HEK293 (cell line): ENCODE data around the gene VAMP8.

ENCODE experiments used
- CTCF ChIA-PET: fragments of 350-600 bp; formaldehyde crosslinking; extraction: SDS; loops from one replicate; lab custom pipeline; 2021; ENCODE audit warnings: antibody characterized with exemption; lab: Yijun Ruan, JAX
- POLR2A ChIA-PET: fragments of 300-600 bp; formaldehyde crosslinking; extraction: SDS; loops from one replicate; lab custom pipeline; 2020; ENCODE audit warnings: antibody characterized with exemption, inconsistent platforms; lab: Yijun Ruan, JAX
- H3K27ac ChIP-seq: fragments of 200-500 bp; sonication (Bioruptor generic); 2 replicates; pipeline ENCODE4 v1.5.1; 2014; ENCODE audit warnings: low read depth, low read length, control low read depth, inconsistent platforms; ENCODE audit errors: extremely low read depth
- H3K36me3 ChIP-seq, 2 experiments: fragments of 200-500 bp in 1 of 2; sonication (Bioruptor generic) in 1 of 2; 1 replicate in 1 of 2; 2 replicates in 1 of 2; pipeline ENCODE4 v1.5.1; 2014 to 2017; ENCODE audit warnings: inconsistent platforms in 2 of 2, low read length in 2 of 2; ENCODE audit not compliant: control insufficient read depth in 2 of 2, insufficient read depth in 1 of 2
- H3K4me1 ChIP-seq: fragments of 200-500 bp; sonication (Bioruptor generic); 2 replicates; pipeline ENCODE4 v1.5.1; 2014; ENCODE audit warnings: mild to moderate bottlenecking, low read length, inconsistent platforms; ENCODE audit not compliant: control insufficient read depth, insufficient read depth
- H3K4me3 ChIP-seq: 2 replicates; pipeline ENCODE4 v1.5.1; 2011; ENCODE audit warnings: low read depth, mild to moderate bottlenecking, control low read depth, low read length, moderate library complexity
- H3K9me3 ChIP-seq: fragments of 200-500 bp; sonication (Bioruptor generic); 2 replicates; pipeline ENCODE4 v1.5.1; 2014; ENCODE audit warnings: low read depth, low read length, inconsistent platforms; ENCODE audit not compliant: control insufficient read depth, insufficient read depth
- EGR2 ChIP-seq: fragments of 450-650 bp; formaldehyde crosslinking; IDR thresholded peaks from 2 replicates; pipeline ENCODE4 v1.5.1; 2016; ENCODE audit warnings: low read depth, missing biosample characterization, missing genetic modification characterization
- INSM2 ChIP-seq: fragments of 450-650 bp; formaldehyde crosslinking; IDR thresholded peaks from 2 replicates; pipeline ENCODE4 v1.5.1; 2016; ENCODE audit warnings: missing biosample characterization, missing genetic modification characterization
- KLF16 ChIP-seq: fragments of 450-650 bp; formaldehyde crosslinking; IDR thresholded peaks from 2 replicates; pipeline ENCODE4 v1.5.1; 2017; ENCODE audit warnings: missing biosample characterization, missing genetic modification characterization
- KLF17 ChIP-seq: fragments of 450-650 bp; formaldehyde crosslinking; IDR thresholded peaks from 2 replicates; pipeline ENCODE4 v1.5.1; 2016; ENCODE audit warnings: missing biosample characterization, missing genetic modification characterization
- PRDM4 ChIP-seq: fragments of 450-650 bp; formaldehyde crosslinking; IDR thresholded peaks from 2 replicates; pipeline ENCODE4 v1.5.1; 2017; ENCODE audit warnings: missing biosample characterization, missing genetic modification characterization
- ZBTB44 ChIP-seq: fragments of 450-650 bp; IDR thresholded peaks from 2 replicates; pipeline ENCODE4 v1.5.1; 2018; ENCODE audit warnings: missing biosample characterization, mild to moderate bottlenecking, missing genetic modification characterization
- ZNF10 ChIP-seq: fragments of 450-650 bp; formaldehyde crosslinking; IDR thresholded peaks from 2 replicates; pipeline ENCODE4 v1.5.1; 2017; ENCODE audit warnings: missing biosample characterization, missing genetic modification characterization
- ZNF133 ChIP-seq: fragments of 450-650 bp; formaldehyde crosslinking; IDR thresholded peaks from 2 replicates; pipeline ENCODE4 v1.5.1; 2016; ENCODE audit warnings: missing biosample characterization, missing genetic modification characterization
- ZNF140 ChIP-seq: fragments of 450-650 bp; formaldehyde crosslinking; IDR thresholded peaks from 2 replicates; pipeline ENCODE4 v1.5.1; 2016; ENCODE audit warnings: missing biosample characterization, missing genetic modification characterization
- ZNF16 ChIP-seq: fragments of 450-650 bp; formaldehyde crosslinking; IDR thresholded peaks from 2 replicates; pipeline ENCODE4 v1.5.1; 2016; ENCODE audit warnings: low read depth, missing biosample characterization, missing genetic modification characterization
- ZNF292 ChIP-seq: fragments of 450-650 bp; formaldehyde crosslinking; IDR thresholded peaks from 2 replicates; pipeline ENCODE4 v1.5.1; 2016; ENCODE audit warnings: low read depth, missing biosample characterization, missing genetic modification characterization, borderline replicate concordance
- ZNF324 ChIP-seq: fragments of 450-650 bp; formaldehyde crosslinking; IDR thresholded peaks from 2 replicates; pipeline ENCODE4 v1.5.1; 2016; ENCODE audit warnings: missing biosample characterization, missing genetic modification characterization
- ZNF423 ChIP-seq: fragments of 450-650 bp; formaldehyde crosslinking; IDR thresholded peaks from 2 replicates; pipeline ENCODE4 v1.5.1; 2016; ENCODE audit warnings: missing biosample characterization, missing genetic modification characterization
- ZNF544 ChIP-seq: fragments of 450-650 bp; formaldehyde crosslinking; IDR thresholded peaks from 2 replicates; pipeline ENCODE4 v1.5.0; 2017; ENCODE audit warnings: missing biosample characterization, missing genetic modification characterization
- ZNF555 ChIP-seq: fragments of 450-650 bp; formaldehyde crosslinking; conservative IDR thresholded peaks from 2 replicates; pipeline ENCODE4 v1.5.1; 2017; ENCODE audit warnings: missing biosample characterization, mild to moderate bottlenecking, missing genetic modification characterization, inconsistent platforms
- ZNF600 ChIP-seq: fragments of 450-650 bp; formaldehyde crosslinking; IDR thresholded peaks from 2 replicates; pipeline ENCODE4 v1.5.1; 2016; ENCODE audit warnings: missing biosample characterization, missing genetic modification characterization
- ZNF621 ChIP-seq: fragments of 450-650 bp; formaldehyde crosslinking; IDR thresholded peaks from 2 replicates; pipeline ENCODE4 v1.5.1; 2017; ENCODE audit warnings: missing biosample characterization, missing genetic modification characterization
- ZNF701 ChIP-seq: fragments of 450-650 bp; formaldehyde crosslinking; IDR thresholded peaks from 2 replicates; pipeline ENCODE4 v1.5.1; 2016; ENCODE audit warnings: missing biosample characterization, missing genetic modification characterization
- ZNF768 ChIP-seq: fragments of 450-650 bp; formaldehyde crosslinking; IDR thresholded peaks from 2 replicates; pipeline ENCODE4 v1.5.1; 2018; ENCODE audit warnings: missing biosample characterization, mild to moderate bottlenecking, missing genetic modification characterization

Gene VAMP8

GRCh38 chr2:85584354-85584856 lies 7.0 kb downstream of the VAMP8 start, which contains the start of gene VAMP5:
Gene VAMP5, plus strand, starts transcription at chr2:85584431. Its CDS starts 60 bp downstream, at chr2:85584491.
- H3K4me1 ChIP-seq, result no peaks in the 10 kb centered on the region
- H3K36me3 ChIP-seq, result peaks cover 0 to 20% of the 10 kb centered on the region in 2 experiments; a peak in 2 of 3 replicates
- TF ChIP-seq ZNF544 (tag by site-specific recombination) (no peak), ZNF140 (no peak), ZNF701 (no peak), ZBTB44 (tag by site-specific recombination) (no peak), ZNF768 (tag by site-specific recombination) (no peak), ZNF621 (no peak), ZNF16 (tag by site-specific recombination) (no peak), PRDM4 (tag by site-specific recombination) (no peak), ZNF600 (no peak), ZNF292 (no peak), ZNF10 (tag by site-specific recombination) (no peak), KLF16 (no peak), ZNF324 (tag by site-specific recombination) (no peak), EGR2 (tag by site-specific recombination) (no peak), ZNF555 (tag by site-specific recombination) (no peak), ZNF133 (tag by site-specific recombination) (no peak), INSM2 (no peak), ZNF423 (tag by site-specific recombination) (no peak), KLF17 (tag by site-specific recombination) (no peak)
- no peak within 1 kb of the TSS for H3K4me3 ChIP-seq
- H3K27ac ChIP-seq, result no peak within 1 kb of the TSS
- H3K9me3 ChIP-seq, result no peaks in the 10 kb centered on the region
- ChIA-PET POLR2A (interaction anchor here (0.5 to 1.8 kb wide), 4 partner anchors 10 to 177 kb away, joined by 3 to 11 read pairs (median 4); partner anchors contain the start of gene RNF181), CTCF (interaction anchor here (0.5 kb wide), 1 partner anchor 166 kb away, joined by 3 read pairs; the partner anchor contains the start of gene SH2D6)
